B cell (primary cell): ENCODE results near the gene RPS5.

Experiments used
- CTCF ChIP-seq: fragments of 200-600 bp; IDR thresholded peaks from one replicate; pipeline ENCODE4 v1.8.0; 2022; ENCODE audit warnings: antibody characterized with exemption, mild to moderate bottlenecking
- EZH2 ChIP-seq: IDR thresholded peaks from 2 replicates; pipeline ENCODE4 v1.6.1; 2012; ENCODE audit warnings: borderline replicate concordance, low read depth, mild to moderate bottlenecking, moderate library complexity, low read length; ENCODE audit not compliant: insufficient read depth, poor library complexity, severe bottlenecking

GRCh38 chr19:58409010-58409790, 22.1 kb downstream of the RPS5 start:
- TF ChIP-seq CTCF, result no peak
- no peak for TF ChIP-seq EZH2
